ENCODE data around the gene PRAME. TPM values are rescaled to one million over a fixed set of nuclear protein-coding genes. Genes with fewer than 3 reads are reported as not detected.
A peak's percentile ranks its signal among the peaks of the same experiment; 100 is the strongest.

PRAME gene
- total and polyA plus RNA-seq, 10 of the 15 experiments (the other 5 are each of a cell fraction or from before 2014, with no cell fraction given), result 0.40 to 2.5 (median 0.65) TPM

DNA sequence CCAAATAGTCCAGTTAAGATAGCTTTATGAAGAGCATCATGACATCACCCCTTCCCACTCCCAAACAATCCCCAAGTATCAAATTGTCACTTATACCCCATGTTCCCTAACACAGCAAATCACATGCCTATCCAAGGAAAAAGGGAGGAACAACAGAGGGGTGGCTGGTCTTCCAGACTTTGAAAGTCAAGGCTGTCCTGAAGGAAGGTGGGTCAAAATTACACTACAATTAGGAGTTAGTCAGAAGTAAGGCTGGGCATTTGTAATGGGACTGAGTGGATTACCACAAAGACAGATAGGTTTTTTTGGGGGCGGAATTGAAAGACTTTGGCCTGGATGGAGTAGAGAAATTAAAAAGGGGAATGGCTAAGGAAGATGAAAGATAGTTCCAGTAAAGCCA is 5.9 kb downstream of the PRAME start:
- Histone ChIP-seq H4K20me1 (ENCODE audit: control insufficient read depth, insufficient read depth) (no peaks in the 10 kb centered on the region), H3K4me1 (ENCODE audit: control insufficient read depth, insufficient read depth, low read length) (0 out of 2 replicates have a peak, but pooled peaks cover 4% of the 10 kb centered on the region), H3K4me2 (ENCODE audit: control insufficient read depth, insufficient read depth) (no peak overlapping the region), H3K79me2 (ENCODE audit: control insufficient read depth, insufficient read depth, low read length) (no peaks in the 10 kb centered on the region), H3K4me3 (no peak overlapping the region), H2AFZ (ENCODE audit: control insufficient read depth, low read depth, low read length) (no peak overlapping the region), H3K27ac (ENCODE audit: control insufficient read depth, insufficient read depth) (no peak overlapping the region), H3K36me3 (ENCODE audit: control insufficient read depth in 2 of 2, insufficient read depth in 2 of 2, low read length in 1 of 2) (no peaks in the 10 kb centered on the region), H3K27me3 (replicated peaks in 1 of 2; ENCODE audit: control insufficient read depth in 2 of 2, insufficient read depth in 2 of 2, low read length in 1 of 2) (no peaks in the 10 kb centered on the region), H3K9me3 (replicated peaks; ENCODE audit: control insufficient read depth, insufficient read depth, low read length) (no peaks in the 10 kb centered on the region), H3K9ac (ENCODE audit: control insufficient read depth, insufficient read depth, low read length) (no peak overlapping the region)
- ATAC-seq (no peak), FAIRE-seq (no peak), DNase-seq (ENCODE audit: low read depth, low spot score) (no peak)
- intact Hi-C loops (cut with micrococcal nuclease; ENCODE audit: unreplicated experiment), result loop anchor here (10.0 kb wide), 1 partner anchor 128 kb away; no protein-coding TSS in a partner anchor
- WGBS (ENCODE audit: insufficient coverage, insufficient replicate concordance, low lambda C conversion rate, missing lambda C conversion rate), result 81% methylated on average over 1 of the region's 1 CpG
- CTCF ChIA-PET, result interaction anchor here (0.7 to 3.5 kb wide), 5 partner anchors 23 to 122 kb away, joined by 3 to 21 read pairs (median 5); partner anchors contain the start of gene ZNF280A
- in situ Hi-C loops (cut with MboI), result no loop called here
- TF ChIP-seq FOXK2 (IDR thresholded peaks at IDR 0.05), result no peak
- TF ChIP-seq SMC3 (IDR thresholded peaks at IDR 0.05; ENCODE audit: borderline replicate concordance, low read length), result no peak
- TF ChIP-seq IKZF1 (conservative IDR thresholded peaks at IDR 0.05), result peak; percentile 35; the same call in 1 of the 2 replicates
- TF ChIP-seq, protein P1, sequence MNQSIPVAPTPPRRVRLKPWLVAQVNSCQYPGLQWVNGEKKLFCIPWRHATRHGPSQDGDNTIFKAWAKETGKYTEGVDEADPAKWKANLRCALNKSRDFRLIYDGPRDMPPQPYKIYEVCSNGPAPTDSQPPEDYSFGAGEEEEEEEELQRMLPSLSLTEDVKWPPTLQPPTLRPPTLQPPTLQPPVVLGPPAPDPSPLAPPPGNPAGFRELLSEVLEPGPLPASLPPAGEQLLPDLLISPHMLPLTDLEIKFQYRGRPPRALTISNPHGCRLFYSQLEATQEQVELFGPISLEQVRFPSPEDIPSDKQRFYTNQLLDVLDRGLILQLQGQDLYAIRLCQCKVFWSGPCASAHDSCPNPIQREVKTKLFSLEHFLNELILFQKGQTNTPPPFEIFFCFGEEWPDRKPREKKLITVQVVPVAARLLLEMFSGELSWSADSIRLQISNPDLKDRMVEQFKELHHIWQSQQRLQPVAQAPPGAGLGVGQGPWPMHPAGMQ (IDR thresholded peaks at IDR 0.05; ENCODE audit: borderline replicate concordance), result no peak
- TF ChIP-seq CHD2 (IDR thresholded peaks at IDR 0.05; ENCODE audit: borderline replicate concordance, low read depth, low read length), result no peak
- TF ChIP-seq EED (IDR thresholded peaks at IDR 0.05; ENCODE audit: low read depth), result peak; percentile 13; the same call in 1 of the 2 replicates
- TF ChIP-seq, protein P2, sequence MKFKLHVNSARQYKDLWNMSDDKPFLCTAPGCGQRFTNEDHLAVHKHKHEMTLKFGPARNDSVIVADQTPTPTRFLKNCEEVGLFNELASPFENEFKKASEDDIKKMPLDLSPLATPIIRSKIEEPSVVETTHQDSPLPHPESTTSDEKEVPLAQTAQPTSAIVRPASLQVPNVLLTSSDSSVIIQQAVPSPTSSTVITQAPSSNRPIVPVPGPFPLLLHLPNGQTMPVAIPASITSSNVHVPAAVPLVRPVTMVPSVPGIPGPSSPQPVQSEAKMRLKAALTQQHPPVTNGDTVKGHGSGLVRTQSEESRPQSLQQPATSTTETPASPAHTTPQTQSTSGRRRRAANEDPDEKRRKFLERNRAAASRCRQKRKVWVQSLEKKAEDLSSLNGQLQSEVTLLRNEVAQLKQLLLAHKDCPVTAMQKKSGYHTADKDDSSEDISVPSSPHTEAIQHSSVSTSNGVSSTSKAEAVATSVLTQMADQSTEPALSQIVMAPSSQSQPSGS (IDR thresholded peaks at IDR 0.05; ENCODE audit: low read length), result 0 out of 2 replicates have a peak, but pooled peaks have one; percentile 28
- SMC1A ChIA-PET (ENCODE audit: uncharacterized antibody, unreplicated experiment), result interaction anchor here (1.0 to 1.8 kb wide), 3 partner anchors 31 to 89 kb away, joined by 3 to 6 read pairs (median 5); partner anchors contain the start of gene ZNF280B
- no TSS peak for BruUV-seq (replicated peaks)
- POLR2A ChIA-PET, result no interaction called here
- RAD21 ChIA-PET (ENCODE audit: unreplicated experiment), result interaction anchor here (0.7 to 1.4 kb wide), 6 partner anchors 8 to 144 kb away, joined by 3 to 7 read pairs (median 3); partner anchors contain the start of gene ZNF280B

Data from GM12878 (cell line).